Measurements from ENCODE around the gene CEP131. TPM values are rescaled to one million over a fixed set of nuclear protein-coding genes. Genes with fewer than 3 reads are reported as not detected.

Gene CEP131
- polyA plus RNA-seq, 2 of the 4 experiments (the other 2 are of a cell fraction), result 3.3 to 11.5 TPM

DNA sequence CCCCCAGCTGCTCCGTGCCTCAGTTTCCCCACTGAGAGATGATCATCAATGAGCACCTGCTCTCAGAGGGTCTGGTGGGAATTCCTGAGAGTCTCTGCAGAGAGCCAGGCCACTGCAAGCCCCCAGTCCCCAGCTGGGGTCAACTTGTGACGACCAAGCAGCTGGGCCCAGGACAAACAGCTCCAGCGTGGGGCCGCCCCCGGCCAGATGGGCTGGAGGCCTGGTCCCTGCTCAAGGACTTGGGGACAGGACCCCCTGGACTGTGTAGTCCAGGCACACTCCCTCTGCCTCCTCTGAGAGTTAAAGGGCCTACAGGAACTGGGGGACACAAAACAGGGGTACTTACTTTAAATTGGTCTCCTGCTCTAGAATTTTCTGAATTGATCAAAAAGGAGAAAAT, 40.2 kb downstream of the CEP131 start:
- H3K9me3 ChIP-seq, result no peaks in the 10 kb centered on the region
- POLR2A ChIA-PET, result no interaction called here
- TF ChIP-seq ZFP36 (IDR thresholded peaks at IDR 0.05; ENCODE audit: borderline replicate concordance, partially characterized antibody), result no peak
- TF ChIP-seq, protein P1, sequence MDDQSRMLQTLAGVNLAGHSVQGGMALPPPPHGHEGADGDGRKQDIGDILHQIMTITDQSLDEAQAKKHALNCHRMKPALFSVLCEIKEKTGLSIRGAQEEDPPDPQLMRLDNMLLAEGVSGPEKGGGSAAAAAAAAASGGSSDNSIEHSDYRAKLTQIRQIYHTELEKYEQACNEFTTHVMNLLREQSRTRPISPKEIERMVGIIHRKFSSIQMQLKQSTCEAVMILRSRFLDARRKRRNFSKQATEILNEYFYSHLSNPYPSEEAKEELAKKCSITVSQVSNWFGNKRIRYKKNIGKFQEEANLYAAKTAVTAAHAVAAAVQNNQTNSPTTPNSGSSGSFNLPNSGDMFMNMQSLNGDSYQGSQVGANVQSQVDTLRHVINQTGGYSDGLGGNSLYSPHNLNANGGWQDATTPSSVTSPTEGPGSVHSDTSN (IDR thresholded peaks at IDR 0.05), result no peak
- TF ChIP-seq, protein P2, sequence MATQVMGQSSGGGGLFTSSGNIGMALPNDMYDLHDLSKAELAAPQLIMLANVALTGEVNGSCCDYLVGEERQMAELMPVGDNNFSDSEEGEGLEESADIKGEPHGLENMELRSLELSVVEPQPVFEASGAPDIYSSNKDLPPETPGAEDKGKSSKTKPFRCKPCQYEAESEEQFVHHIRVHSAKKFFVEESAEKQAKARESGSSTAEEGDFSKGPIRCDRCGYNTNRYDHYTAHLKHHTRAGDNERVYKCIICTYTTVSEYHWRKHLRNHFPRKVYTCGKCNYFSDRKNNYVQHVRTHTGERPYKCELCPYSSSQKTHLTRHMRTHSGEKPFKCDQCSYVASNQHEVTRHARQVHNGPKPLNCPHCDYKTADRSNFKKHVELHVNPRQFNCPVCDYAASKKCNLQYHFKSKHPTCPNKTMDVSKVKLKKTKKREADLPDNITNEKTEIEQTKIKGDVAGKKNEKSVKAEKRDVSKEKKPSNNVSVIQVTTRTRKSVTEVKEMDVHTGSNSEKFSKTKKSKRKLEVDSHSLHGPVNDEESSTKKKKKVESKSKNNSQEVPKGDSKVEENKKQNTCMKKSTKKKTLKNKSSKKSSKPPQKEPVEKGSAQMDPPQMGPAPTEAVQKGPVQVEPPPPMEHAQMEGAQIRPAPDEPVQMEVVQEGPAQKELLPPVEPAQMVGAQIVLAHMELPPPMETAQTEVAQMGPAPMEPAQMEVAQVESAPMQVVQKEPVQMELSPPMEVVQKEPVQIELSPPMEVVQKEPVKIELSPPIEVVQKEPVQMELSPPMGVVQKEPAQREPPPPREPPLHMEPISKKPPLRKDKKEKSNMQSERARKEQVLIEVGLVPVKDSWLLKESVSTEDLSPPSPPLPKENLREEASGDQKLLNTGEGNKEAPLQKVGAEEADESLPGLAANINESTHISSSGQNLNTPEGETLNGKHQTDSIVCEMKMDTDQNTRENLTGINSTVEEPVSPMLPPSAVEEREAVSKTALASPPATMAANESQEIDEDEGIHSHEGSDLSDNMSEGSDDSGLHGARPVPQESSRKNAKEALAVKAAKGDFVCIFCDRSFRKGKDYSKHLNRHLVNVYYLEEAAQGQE (IDR thresholded peaks at IDR 0.05), result no peak
- TF ChIP-seq POLR2A (IDR thresholded peaks at IDR 0.05; ENCODE audit: low read length), result no peak
- TF ChIP-seq HOXA7 (CRISPR knock-in tag; IDR thresholded peaks at IDR 0.05), result no peak
- no peak for TF ChIP-seq POLR2AphosphoS2 (conservative IDR thresholded peaks at IDR 0.05; ENCODE audit: low read length)
- no peak for TF ChIP-seq FOXS1 (CRISPR knock-in tag; IDR thresholded peaks at IDR 0.05)
- TF ChIP-seq GATA3 (IDR thresholded peaks at IDR 0.05; ENCODE audit: borderline replicate concordance), result no peak
- no peak for TF ChIP-seq RFX5 (IDR thresholded peaks at IDR 0.05)
- no peak for TF ChIP-seq BHLHE40 (IDR thresholded peaks at IDR 0.05; ENCODE audit: low read depth, low read length)
- no peak for TF ChIP-seq MAZ (IDR thresholded peaks at IDR 0.05; ENCODE audit: borderline replicate concordance, low read depth, low read length)
- no peak for TF ChIP-seq CEBPB (IDR thresholded peaks at IDR 0.05)
- TF ChIP-seq, protein P3, sequence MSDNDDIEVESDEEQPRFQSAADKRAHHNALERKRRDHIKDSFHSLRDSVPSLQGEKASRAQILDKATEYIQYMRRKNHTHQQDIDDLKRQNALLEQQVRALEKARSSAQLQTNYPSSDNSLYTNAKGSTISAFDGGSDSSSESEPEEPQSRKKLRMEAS (IDR thresholded peaks at IDR 0.05), result no peak
- no peak for TF ChIP-seq TFCP2L1 (CRISPR knock-in tag; IDR thresholded peaks at IDR 0.05)
- no peak for TF ChIP-seq CHD4 (IDR thresholded peaks at IDR 0.05; ENCODE audit: borderline replicate concordance)
- no peak for TF ChIP-seq FOSB (CRISPR knock-in tag; IDR thresholded peaks at IDR 0.05)
- no peak for TF ChIP-seq KDM5A (IDR thresholded peaks at IDR 0.05)
- TF ChIP-seq RARB (CRISPR knock-in tag; IDR thresholded peaks at IDR 0.05), result no peak
- TF ChIP-seq HDAC2 (IDR thresholded peaks at IDR 0.05), result no peak
- TF ChIP-seq KDM1A (IDR thresholded peaks at IDR 0.05; ENCODE audit: low read depth), result no peak
- no peak overlapping the region for H3K4me3 ChIP-seq
- FAIRE-seq, result no peak
- H3K4me1 ChIP-seq, result no peaks in the 10 kb centered on the region
- CTCF ChIA-PET, result interaction anchor here (1.5 to 3.1 kb wide), 4 partner anchors 8 to 47 kb away, joined by 3 to 22 read pairs (median 6); no protein-coding TSS in a partner anchor
- DNase-seq (ENCODE audit: low read depth in 1 of 2, low spot score in 1 of 2), result no peak
- H3K4me2 ChIP-seq, result no peak overlapping the region
- H3K27ac ChIP-seq, result no peak overlapping the region
- 78% methylated on average over 4 of the region's 5 CpGs for WGBS (ENCODE audit: missing lambda C conversion rate)
- ATAC-seq, result no peak

DNA sequence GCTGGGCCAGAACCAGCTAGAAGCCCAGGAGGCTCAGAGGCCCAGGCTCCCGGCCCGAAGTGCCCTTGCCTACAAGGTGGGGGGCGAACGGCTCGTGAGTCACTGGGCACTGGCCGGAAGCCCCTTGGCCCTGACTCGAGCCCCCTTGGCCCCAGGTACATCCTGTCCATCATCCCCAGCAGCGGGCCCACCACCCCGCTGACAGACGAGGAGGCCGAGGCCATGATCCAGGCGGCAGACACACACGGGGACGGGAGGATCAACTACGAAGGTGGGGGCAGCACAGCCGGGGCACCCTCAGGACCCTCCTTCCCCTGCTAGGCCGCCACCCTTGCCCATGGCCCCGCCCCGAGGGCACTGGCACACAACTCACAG, 41.0 kb downstream of the CEP131 start:
- H3K4me2 ChIP-seq, result no peak overlapping the region
- DNase-seq (ENCODE audit: low read depth in 1 of 2, low spot score in 1 of 2), result no peak
- no peak for ATAC-seq
- no peak overlapping the region for H3K27ac ChIP-seq
- no peak for TF ChIP-seq HDAC2 (IDR thresholded peaks at IDR 0.05)
- no peak for TF ChIP-seq EP300 (IDR thresholded peaks at IDR 0.05)
- TF ChIP-seq RNF2 (IDR thresholded peaks at IDR 0.05; ENCODE audit: borderline replicate concordance, low read depth), result no peak
- TF ChIP-seq POLR2AphosphoS2 (conservative IDR thresholded peaks at IDR 0.05; ENCODE audit: low read length), result no peak
- TF ChIP-seq HOXA7 (CRISPR knock-in tag; IDR thresholded peaks at IDR 0.05), result no peak
- TF ChIP-seq, protein P3 (IDR thresholded peaks at IDR 0.05), result no peak
- TF ChIP-seq JUNB (IDR thresholded peaks at IDR 0.05), result no peak
- TF ChIP-seq CBX8 (IDR thresholded peaks at IDR 0.05), result no peak
- TF ChIP-seq RCOR1 (IDR thresholded peaks at IDR 0.05; ENCODE audit: low read depth, low read length), result no peak
- TF ChIP-seq, protein P4, sequence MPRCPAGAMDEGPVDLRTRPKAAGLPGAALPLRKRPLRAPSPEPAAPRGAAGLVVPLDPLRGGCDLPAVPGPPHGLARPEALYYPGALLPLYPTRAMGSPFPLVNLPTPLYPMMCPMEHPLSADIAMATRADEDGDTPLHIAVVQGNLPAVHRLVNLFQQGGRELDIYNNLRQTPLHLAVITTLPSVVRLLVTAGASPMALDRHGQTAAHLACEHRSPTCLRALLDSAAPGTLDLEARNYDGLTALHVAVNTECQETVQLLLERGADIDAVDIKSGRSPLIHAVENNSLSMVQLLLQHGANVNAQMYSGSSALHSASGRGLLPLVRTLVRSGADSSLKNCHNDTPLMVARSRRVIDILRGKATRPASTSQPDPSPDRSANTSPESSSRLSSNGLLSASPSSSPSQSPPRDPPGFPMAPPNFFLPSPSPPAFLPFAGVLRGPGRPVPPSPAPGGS (IDR thresholded peaks at IDR 0.05), result no peak
- TF ChIP-seq, protein P5, sequence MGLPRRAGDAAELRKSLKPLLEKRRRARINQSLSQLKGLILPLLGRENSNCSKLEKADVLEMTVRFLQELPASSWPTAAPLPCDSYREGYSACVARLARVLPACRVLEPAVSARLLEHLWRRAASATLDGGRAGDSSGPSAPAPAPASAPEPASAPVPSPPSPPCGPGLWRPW (IDR thresholded peaks at IDR 0.05), result no peak
- no peak for TF ChIP-seq NPAS2 (CRISPR knock-in tag; IDR thresholded peaks at IDR 0.05; ENCODE audit: borderline replicate concordance)
- no peak for TF ChIP-seq MAZ (IDR thresholded peaks at IDR 0.05; ENCODE audit: borderline replicate concordance, low read depth, low read length)
- CTCF ChIA-PET, result interaction anchor here (1.1 to 3.1 kb wide), 6 partner anchors 9 to 59 kb away, joined by 3 to 22 read pairs (median 4); no protein-coding TSS in a partner anchor
- 79% methylated on average over 13 of the region's 19 CpGs for WGBS (ENCODE audit: missing lambda C conversion rate)
- no peak overlapping the region for H3K4me3 ChIP-seq
- FAIRE-seq, result no peak
- no peaks in the 10 kb centered on the region for H3K9me3 ChIP-seq
- H3K4me1 ChIP-seq, result no peaks in the 10 kb centered on the region
- POLR2A ChIA-PET, result no interaction called here

All from A549 (cell line).